ENCODE measurements around the gene EIF4EBP3.

The EIF4EBP3 gene

DNA sequence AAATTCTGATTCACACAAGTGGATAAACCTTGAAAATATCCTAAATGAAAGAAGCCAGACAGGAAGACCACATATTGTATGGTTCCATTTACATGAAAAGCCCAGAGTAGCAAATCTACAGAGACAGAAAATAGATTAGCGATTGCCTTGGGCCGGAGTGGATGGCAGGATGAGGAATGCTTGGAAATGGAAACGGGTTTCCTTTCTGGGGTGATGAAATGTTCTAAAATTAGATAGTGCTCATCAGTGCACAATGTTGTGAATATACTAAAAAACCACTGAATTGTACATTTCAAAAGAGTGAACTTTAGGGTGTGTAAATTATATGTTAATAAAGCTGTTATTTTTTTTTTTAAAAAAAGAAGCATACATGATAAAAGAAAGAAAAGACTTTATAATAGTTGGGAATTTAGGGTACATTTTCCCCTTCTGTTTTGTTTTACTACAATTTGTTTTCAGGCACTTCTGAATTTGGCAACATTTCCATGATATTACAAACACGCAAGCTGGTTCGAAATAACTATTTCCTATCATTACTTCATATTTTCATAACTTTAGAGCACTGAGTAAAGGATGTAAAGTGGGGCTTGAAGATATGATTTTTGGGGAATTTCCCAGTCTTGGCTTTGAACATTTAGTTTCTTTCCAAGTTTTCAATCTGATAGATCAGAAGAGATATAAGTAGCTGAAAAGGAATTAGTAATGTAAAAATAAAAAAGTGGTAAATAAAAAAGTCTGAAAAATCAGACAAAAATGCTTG is 41.0 kb downstream of the EIF4EBP3 start:
- DNase-seq = no peak

DNA sequence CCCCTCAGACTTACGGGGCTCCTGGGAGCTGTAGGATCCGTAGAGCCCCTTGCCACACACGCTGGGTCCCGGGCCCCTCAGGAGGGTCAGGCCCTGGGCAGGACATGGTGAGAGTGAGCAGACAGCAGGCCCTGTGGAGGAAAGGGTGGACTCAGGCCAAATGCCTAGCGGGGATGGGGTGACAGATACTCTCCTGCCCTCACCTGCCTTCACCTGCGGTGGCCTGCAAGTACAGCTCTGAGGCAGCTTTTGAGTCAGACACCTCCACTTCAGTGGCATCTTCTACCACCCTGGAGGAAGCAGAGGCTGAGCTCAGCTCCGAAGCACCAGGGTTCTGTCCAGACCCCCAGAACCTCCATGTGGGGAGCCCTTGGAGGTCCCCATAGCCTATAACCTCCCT is 43.4 kb downstream of the EIF4EBP3 start:
- DNase-seq = no peak

DNA sequence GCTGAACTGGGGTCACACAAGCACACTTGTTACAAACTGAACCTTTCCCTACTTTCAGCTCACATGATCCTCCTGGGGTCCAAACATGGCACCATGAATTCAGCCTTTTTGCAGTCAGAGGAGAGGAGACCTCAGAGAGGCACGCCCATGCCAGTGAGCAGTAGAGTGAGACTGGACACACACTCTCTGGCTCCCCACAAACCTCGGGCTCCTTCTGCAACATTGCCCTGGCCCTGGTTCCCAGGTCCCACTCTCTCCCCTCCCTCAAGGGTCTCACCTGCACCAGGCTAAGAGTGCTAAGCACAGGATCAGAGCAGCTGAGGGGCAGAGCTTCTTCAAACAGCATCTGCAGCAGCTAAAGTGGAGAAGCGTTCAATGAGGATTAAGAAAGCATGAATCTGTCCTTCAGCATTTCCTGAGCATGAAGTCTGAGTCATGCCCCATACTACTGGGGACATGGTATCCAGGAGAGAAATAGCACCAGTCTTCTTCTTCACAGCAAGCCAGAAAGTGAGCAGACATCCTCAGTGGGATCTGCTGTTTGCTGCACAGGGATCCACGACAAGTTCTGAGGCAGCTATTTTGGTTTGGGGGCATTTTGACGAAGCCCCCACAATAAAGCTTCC is 44.4 kb downstream of the EIF4EBP3 start:
- DNase-seq = peak; percentile 23

DNA sequence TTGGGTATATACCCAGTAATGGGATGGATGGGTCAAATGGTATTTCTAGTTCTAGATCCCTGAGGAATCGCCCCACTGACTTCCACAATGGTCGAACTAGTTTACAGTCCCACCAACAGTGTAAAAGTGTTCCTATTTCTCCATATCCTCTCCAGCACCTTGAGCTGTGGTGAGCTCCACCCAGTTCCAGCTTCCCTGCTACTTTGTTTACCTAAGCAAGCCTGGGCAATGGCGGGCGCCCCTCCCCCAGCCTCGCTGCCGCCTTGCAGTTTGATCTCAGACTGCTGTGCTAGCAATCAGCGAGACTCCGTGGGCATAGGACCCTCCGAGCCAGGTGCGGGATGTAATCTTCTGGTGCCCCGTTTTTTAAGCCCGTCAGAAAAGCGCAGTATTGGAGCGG is 45.6 kb downstream of the EIF4EBP3 start:
- peak; percentile 59 for DNase-seq

DNA sequence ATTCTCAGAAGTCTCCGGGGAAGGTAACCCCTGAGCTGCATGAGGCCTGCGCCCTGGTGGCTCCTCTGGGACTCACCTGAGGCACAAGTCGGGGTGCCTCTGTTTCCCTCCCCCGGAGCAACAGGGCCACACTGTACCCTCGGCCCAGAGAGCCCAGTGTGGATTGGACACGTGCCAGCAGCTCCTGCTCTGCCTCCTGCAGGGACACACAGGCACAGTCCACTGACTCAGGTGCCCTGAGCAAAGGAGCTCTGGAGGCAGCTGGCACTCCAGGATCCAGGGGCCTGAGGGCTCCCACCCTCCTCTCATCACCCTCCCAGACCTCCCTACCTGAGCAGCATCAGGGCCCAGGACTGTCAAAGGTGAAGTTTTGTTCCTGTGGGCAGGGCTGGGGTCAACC is 46.7 kb downstream of the EIF4EBP3 start:
- DNase-seq = peak; percentile 25

DNA sequence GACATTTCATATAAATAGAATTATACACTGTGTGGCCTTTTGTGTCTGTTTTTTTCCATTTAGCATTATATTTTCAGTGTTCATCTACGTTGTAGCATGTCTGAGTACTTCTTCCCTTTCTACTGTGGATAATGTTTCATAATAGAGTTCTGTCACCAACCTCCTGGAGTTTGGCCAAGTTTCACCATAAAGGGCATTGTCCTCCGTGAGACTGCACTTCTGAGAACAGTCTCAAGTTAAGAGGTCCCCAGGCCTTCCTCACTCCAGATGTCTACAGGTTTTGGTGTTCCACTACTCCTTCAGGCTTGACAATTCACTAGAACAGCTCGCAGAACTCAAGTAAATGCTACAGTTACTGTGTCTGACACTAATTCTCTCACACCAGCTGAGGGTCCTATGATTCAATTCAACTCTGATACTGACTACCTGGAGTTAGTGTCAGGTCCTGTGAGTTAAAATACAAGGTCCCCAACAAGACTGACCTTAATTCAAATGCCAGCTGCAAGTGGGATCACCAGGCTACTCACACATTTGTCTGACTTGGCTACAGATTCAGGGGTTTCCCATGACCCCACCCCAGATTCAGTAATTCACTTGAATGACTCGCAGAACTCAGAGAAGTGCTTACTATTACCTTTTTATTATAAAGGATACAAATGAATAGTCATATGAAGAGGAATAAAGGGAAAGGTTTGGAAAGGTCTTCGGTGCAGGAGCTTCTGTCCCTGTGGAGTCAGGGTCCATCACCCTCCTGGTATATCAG is 48.3 kb downstream of the EIF4EBP3 start:
- DNase-seq = peak; percentile 11

DNA sequence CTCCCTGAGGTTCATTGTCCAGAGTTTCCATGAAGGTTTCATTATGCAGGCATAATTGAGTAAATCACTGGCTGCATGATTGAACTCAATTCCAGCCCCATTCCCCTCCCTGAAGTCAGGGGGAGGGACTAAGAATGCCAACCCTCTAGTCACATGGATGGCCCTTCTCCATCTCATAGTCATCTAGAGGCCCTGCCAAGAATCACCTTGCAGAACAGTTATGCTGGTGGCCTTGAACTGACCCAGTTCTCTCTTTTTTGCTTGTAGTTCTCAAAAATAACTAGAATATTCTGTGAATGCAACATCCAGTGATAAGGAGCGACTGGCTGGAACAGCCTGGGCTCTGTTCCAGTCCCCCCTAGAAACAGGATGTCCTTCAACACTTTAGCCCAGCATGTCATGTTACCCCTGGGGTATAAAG is 48.9 kb downstream of the EIF4EBP3 start:
- DNase-seq = no peak

DNA sequence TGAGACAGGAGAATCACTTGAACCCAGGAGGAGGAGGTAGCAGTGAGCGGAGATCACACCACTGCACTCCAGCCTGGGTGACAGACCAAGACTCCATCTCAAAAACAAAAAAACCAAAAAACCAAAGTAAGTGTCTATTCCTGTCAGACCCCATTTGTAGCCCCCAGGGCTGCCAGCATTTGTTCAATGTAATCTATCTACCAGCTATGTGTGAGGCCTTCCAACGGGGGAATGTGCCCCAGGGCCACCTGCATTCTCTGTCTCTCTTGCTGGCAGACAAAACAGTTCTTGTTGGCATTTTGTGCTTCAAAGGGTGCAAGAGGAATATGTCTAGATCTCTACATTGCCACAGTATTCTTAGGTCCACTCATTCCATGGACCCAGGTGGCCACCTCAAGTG is 51.4 kb downstream of the EIF4EBP3 start:
- DNase-seq = no peak

All from DMS53 (cell line).